ENCODE results near the gene CDKN1C. TPM values are rescaled to one million over a fixed set of nuclear protein-coding genes. Genes with fewer than 3 reads are reported as not detected.
"Not testable (repeated sequence)": the region's sequence is repeated elsewhere in the genome, so short reads cannot be mapped to it uniquely, and the experiment has no call there.

Gene CDKN1C
- total RNA-seq, 4 donors from 2014 or later, result 153 to 349 (median 186) TPM

- no peak for TF ChIP-seq CTCF (IDR thresholded peaks at IDR 0.05)
- TF ChIP-seq EP300 (IDR thresholded peaks at IDR 0.05), result no peak
- no peak for TF ChIP-seq POLR2AphosphoS5 (IDR thresholded peaks at IDR 0.05)
- TF ChIP-seq POLR2A (IDR thresholded peaks at IDR 0.05; ENCODE audit: low read depth), result no peak
- Histone ChIP-seq H3K27ac (replicated peaks in 1 of 4) (no peak overlapping the region), H3K4me3 (peak overlapping the region; percentile 3 to 43 (median 34)), H3K9me3 (peaks cover 0 to 5% (median 0%) of the 10 kb centered on the region in 4 donors), H3K4me1 (peaks cover 11 to 14% (median 12%) of the 10 kb centered on the region in 4 donors), H3K36me3 (no peaks in the 10 kb centered on the region), H3K27me3 (peaks cover 0 to 32% (median 7%) of the 10 kb centered on the region in 4 donors)
- 32% methylated on average over 21 of the region's 78 CpGs for WGBS
- DNase-seq (ENCODE audit: extremely low spot score), result no peak
- intact Hi-C loops (cut with DNase I), result no loop called here
These were observed 23.7 kb upstream of the CDKN1C start for GRCh38 chr11:2909133-2909902.

GRCh38 chr11:2908130-2908529, 22.6 kb upstream of the CDKN1C start:
- no peak for TF ChIP-seq POLR2AphosphoS5 (IDR thresholded peaks at IDR 0.05)
- TF ChIP-seq EP300 (IDR thresholded peaks at IDR 0.05), result no peak
- TF ChIP-seq POLR2A (IDR thresholded peaks at IDR 0.05; ENCODE audit: low read depth), result no peak
- no peak for TF ChIP-seq CTCF (IDR thresholded peaks at IDR 0.05)
- peaks cover 6 to 24% (median 18%) of the 10 kb centered on the region in 4 donors for H3K4me1 ChIP-seq
- no peak overlapping the region for H3K4me3 ChIP-seq
- DNase-seq (ENCODE audit: extremely low spot score), result no peak
- H3K9me3 ChIP-seq, result peaks cover 0 to 5% (median 0%) of the 10 kb centered on the region in 4 donors
- intact Hi-C loops (cut with DNase I), result no loop called here
- H3K27ac ChIP-seq (replicated peaks in 1 of 4), result no peak overlapping the region
- 93% methylated on average over 3 of the region's 14 CpGs for WGBS
- peaks cover 0 to 32% (median 7%) of the 10 kb centered on the region in 4 donors for H3K27me3 ChIP-seq
- no peaks in the 10 kb centered on the region for H3K36me3 ChIP-seq

- DNase-seq (ENCODE audit: extremely low spot score); H3K9me3 ChIP-seq; intact Hi-C loops (cut with DNase I); H3K4me3 ChIP-seq; H3K27ac ChIP-seq (replicated peaks in 1 of 4); H3K36me3 ChIP-seq: not testable (repeated sequence)
- 85% methylated on average over 7 of the region's 7 CpGs for WGBS
- peaks cover 19 to 47% (median 38%) of the 10 kb centered on the region in 4 donors for H3K4me1 ChIP-seq
- peaks cover 0 to 32% (median 7%) of the 10 kb centered on the region in 4 donors for H3K27me3 ChIP-seq
These were observed 19.7 kb upstream of the CDKN1C start for GRCh38 chr11:2905299-2905698.

- TF ChIP-seq CTCF (IDR thresholded peaks at IDR 0.05), result no peak
- TF ChIP-seq EP300 (IDR thresholded peaks at IDR 0.05), result no peak
- TF ChIP-seq POLR2AphosphoS5 (IDR thresholded peaks at IDR 0.05), result no peak
- no peak for TF ChIP-seq POLR2A (IDR thresholded peaks at IDR 0.05; ENCODE audit: low read depth)
- H3K4me1 ChIP-seq, result peaks cover 21 to 49% (median 41%) of the 10 kb centered on the region in 4 donors
- no peak overlapping the region for H3K27ac ChIP-seq (replicated peaks in 1 of 4)
- intact Hi-C loops (cut with DNase I), result no loop called here
- H3K36me3 ChIP-seq, result no peaks in the 10 kb centered on the region
- H3K9me3 ChIP-seq, result peaks cover 0 to 5% (median 0%) of the 10 kb centered on the region in 4 donors
- 78% methylated on average over 8 of the region's 21 CpGs for WGBS
- peaks cover 0 to 28% (median 7%) of the 10 kb centered on the region in 4 donors for H3K27me3 ChIP-seq
- H3K4me3 ChIP-seq, result no peak overlapping the region
- DNase-seq (ENCODE audit: extremely low spot score), result no peak
These were observed 18.8 kb upstream of the CDKN1C start for GRCh38 chr11:2904153-2905052.

- no peak for DNase-seq (ENCODE audit: extremely low spot score)
- intact Hi-C loops (cut with DNase I), result no loop called here
- no peak overlapping the region for H3K4me3 ChIP-seq
- peaks cover 22 to 49% (median 41%) of the 10 kb centered on the region in 4 donors for H3K4me1 ChIP-seq
- 90% methylated on average over 6 of the region's 7 CpGs for WGBS
- H3K27me3 ChIP-seq, result peaks cover 0 to 20% (median 1%) of the 10 kb centered on the region in 4 donors
- H3K27ac ChIP-seq (replicated peaks in 1 of 4), result no peak overlapping the region
- H3K36me3 ChIP-seq, result no peaks in the 10 kb centered on the region
- TF ChIP-seq EP300 (IDR thresholded peaks at IDR 0.05) (no peak), CTCF (IDR thresholded peaks at IDR 0.05) (no peak), POLR2AphosphoS5 (IDR thresholded peaks at IDR 0.05) (no peak), POLR2A (IDR thresholded peaks at IDR 0.05; ENCODE audit: low read depth) (no peak)
- peaks cover 0 to 5% (median 0%) of the 10 kb centered on the region in 4 donors for H3K9me3 ChIP-seq
These were observed 18.1 kb upstream of the CDKN1C start for GRCh38 chr11:2903672-2904011.
